Central memory CD8-positive, alpha-beta T cell (primary cell): ENCODE data around the gene EML6.

Source experiments
- ATAC-seq: fragments of 150-1000 bp; cut with Tn5 transposase; replicated peaks from 2 replicates; pipeline ENCODE4 v1.10.0; 2022; ENCODE audit warnings: mild to moderate bottlenecking, moderate FRiP score, moderate number of reproducible peaks; ENCODE audit not compliant: poor library complexity, severe bottlenecking; ENCODE audit errors: extremely low read depth
- DNase-seq, 2 donors: peaks; one replicate each; pipeline ENCODE4 v3.0.0; 2021; ENCODE audit warnings: low spot score in 2 of 2
- H3K27ac Mint-ChIP-seq: one replicate; pipeline ENCODE4 v1.8.0; 2022; ENCODE audit warnings: low read depth, mild to moderate bottlenecking, moderate library complexity, mixed read lengths
- H3K27me3 Mint-ChIP-seq: one replicate; pipeline ENCODE4 v1.8.0; 2022; ENCODE audit warnings: mixed read lengths
- H3K36me3 Mint-ChIP-seq: one replicate; pipeline ENCODE4 v1.8.0; 2022; ENCODE audit warnings: mild to moderate bottlenecking, moderate library complexity, mixed read lengths; ENCODE audit not compliant: insufficient read depth
- H3K4me1 Mint-ChIP-seq: one replicate; pipeline ENCODE4 v1.8.0; 2022; ENCODE audit warnings: mixed read lengths
- H3K4me3 Mint-ChIP-seq: one replicate; pipeline ENCODE4 v1.8.0; 2022; ENCODE audit warnings: mild to moderate bottlenecking, moderate library complexity, mixed read lengths
- H3K9me3 Mint-ChIP-seq: one replicate; pipeline ENCODE4 v1.8.0; 2022; ENCODE audit warnings: mixed read lengths

EML6 gene

GRCh38 chr2:54855434-54855833 lies 132.0 kb downstream of the EML6 start:
- Mint-ChIP-seq H3K9me3 (no peaks in the 10 kb centered on the region), H3K27ac (no peak overlapping the region), H3K4me3 (no peak overlapping the region), H3K27me3 (peaks cover 9% of the 10 kb centered on the region), H3K36me3 (no peaks in the 10 kb centered on the region), H3K4me1 (no peaks in the 10 kb centered on the region)
- no peak for DNase-seq
- ATAC-seq, result no peak

- no peak overlapping the region for H3K4me3 Mint-ChIP-seq
- ATAC-seq (no peak), DNase-seq (no peak)
- H3K36me3 Mint-ChIP-seq, result no peaks in the 10 kb centered on the region
- H3K27ac Mint-ChIP-seq, result no peak overlapping the region
- H3K4me1 Mint-ChIP-seq, result no peaks in the 10 kb centered on the region
- no peaks in the 10 kb centered on the region for H3K9me3 Mint-ChIP-seq
- peaks cover 9% of the 10 kb centered on the region for H3K27me3 Mint-ChIP-seq
These were observed 134.7 kb downstream of the EML6 start for GRCh38 chr2:54858021-54858681.

GRCh38 chr2:54859416-54859815 lies 136.0 kb downstream of the EML6 start:
- DNase-seq, result no peak
- Mint-ChIP-seq H3K4me3 (no peak overlapping the region), H3K36me3 (no peaks in the 10 kb centered on the region), H3K27ac (no peak overlapping the region), H3K9me3 (no peaks in the 10 kb centered on the region), H3K27me3 (peaks cover 9% of the 10 kb centered on the region), H3K4me1 (no peaks in the 10 kb centered on the region)
- no peak for ATAC-seq

GRCh38 chr2:54859997-54860701 lies 136.7 kb downstream of the EML6 start:
- ATAC-seq (no peak), DNase-seq (no peak)
- Mint-ChIP-seq H3K9me3 (no peaks in the 10 kb centered on the region), H3K4me3 (no peak overlapping the region), H3K4me1 (no peaks in the 10 kb centered on the region), H3K27me3 (peaks cover 3% of the 10 kb centered on the region), H3K36me3 (no peaks in the 10 kb centered on the region), H3K27ac (no peak overlapping the region)

GRCh38 chr2:54862229-54862628 lies 138.8 kb downstream of the EML6 start:
- peaks cover 6% of the 10 kb centered on the region for H3K4me1 Mint-ChIP-seq
- ATAC-seq (no peak), DNase-seq (no peak)
- no peak overlapping the region for H3K27ac Mint-ChIP-seq
- H3K9me3 Mint-ChIP-seq, result no peaks in the 10 kb centered on the region
- H3K4me3 Mint-ChIP-seq, result no peak overlapping the region
- no peaks in the 10 kb centered on the region for H3K27me3 Mint-ChIP-seq
- no peaks in the 10 kb centered on the region for H3K36me3 Mint-ChIP-seq

GRCh38 chr2:54862742-54863141 lies 139.3 kb downstream of the EML6 start:
- Mint-ChIP-seq H3K27ac (no peak overlapping the region), H3K36me3 (no peaks in the 10 kb centered on the region), H3K9me3 (no peaks in the 10 kb centered on the region), H3K27me3 (no peaks in the 10 kb centered on the region), H3K4me3 (no peak overlapping the region), H3K4me1 (peaks cover 6% of the 10 kb centered on the region)
- no peak for ATAC-seq
- no peak for DNase-seq

GRCh38 chr2:54863660-54864059 lies 140.2 kb downstream of the EML6 start:
- H3K36me3 Mint-ChIP-seq, result no peaks in the 10 kb centered on the region
- H3K9me3 Mint-ChIP-seq, result no peaks in the 10 kb centered on the region
- no peak overlapping the region for H3K27ac Mint-ChIP-seq
- H3K4me3 Mint-ChIP-seq, result no peak overlapping the region
- DNase-seq (no peak), ATAC-seq (no peak)
- peaks cover 6% of the 10 kb centered on the region for H3K4me1 Mint-ChIP-seq
- no peaks in the 10 kb centered on the region for H3K27me3 Mint-ChIP-seq

GRCh38 chr2:54864096-54864495 lies 140.6 kb downstream of the EML6 start:
- ATAC-seq, result no peak
- no peak overlapping the region for H3K27ac Mint-ChIP-seq

GRCh38 chr2:54864727-54865126 lies 141.3 kb downstream of the EML6 start:
- Mint-ChIP-seq H3K27ac (no peak overlapping the region), H3K9me3 (no peaks in the 10 kb centered on the region), H3K4me3 (no peak overlapping the region), H3K36me3 (no peaks in the 10 kb centered on the region), H3K4me1 (peaks cover 6% of the 10 kb centered on the region), H3K27me3 (no peaks in the 10 kb centered on the region)
- DNase-seq, result no peak
- ATAC-seq, result no peak

More at GRCh38 chr2:54864096-54864495, 140.6 kb downstream of the EML6 start:
- DNase-seq, result no peak
- Mint-ChIP-seq H3K27me3 (no peaks in the 10 kb centered on the region), H3K4me1 (peaks cover 6% of the 10 kb centered on the region), H3K9me3 (no peaks in the 10 kb centered on the region), H3K36me3 (no peaks in the 10 kb centered on the region), H3K4me3 (no peak overlapping the region)

- DNase-seq (no peak), ATAC-seq (no peak)
- peaks cover 6% of the 10 kb centered on the region for H3K4me1 Mint-ChIP-seq
These were observed 142.7 kb downstream of the EML6 start for GRCh38 chr2:54866179-54866578.

GRCh38 chr2:54866868-54867267 lies 143.4 kb downstream of the EML6 start:
- no peak overlapping the region for H3K27ac Mint-ChIP-seq
- no peak overlapping the region for H3K4me3 Mint-ChIP-seq
- H3K9me3 Mint-ChIP-seq, result no peaks in the 10 kb centered on the region
- H3K27me3 Mint-ChIP-seq, result no peaks in the 10 kb centered on the region
- peaks cover 6% of the 10 kb centered on the region for H3K4me1 Mint-ChIP-seq
- ATAC-seq (no peak), DNase-seq (no peak)
- no peaks in the 10 kb centered on the region for H3K36me3 Mint-ChIP-seq

More at GRCh38 chr2:54866179-54866578, 142.7 kb downstream of the EML6 start:
- Mint-ChIP-seq H3K9me3 (no peaks in the 10 kb centered on the region), H3K4me3 (no peak overlapping the region), H3K27ac (no peak overlapping the region), H3K27me3 (no peaks in the 10 kb centered on the region), H3K36me3 (no peaks in the 10 kb centered on the region)

GRCh38 chr2:54867457-54867856 lies 144.0 kb downstream of the EML6 start:
- Mint-ChIP-seq H3K4me3 (no peak overlapping the region), H3K27ac (no peak overlapping the region), H3K9me3 (no peaks in the 10 kb centered on the region), H3K36me3 (no peaks in the 10 kb centered on the region), H3K4me1 (peaks cover 6% of the 10 kb centered on the region), H3K27me3 (no peaks in the 10 kb centered on the region)
- ATAC-seq (no peak), DNase-seq (no peak)

- no peak overlapping the region for H3K27ac Mint-ChIP-seq
- no peaks in the 10 kb centered on the region for H3K9me3 Mint-ChIP-seq
These were observed 148.1 kb downstream of the EML6 start for GRCh38 chr2:54871457-54872107.

More at GRCh38 chr2:54871457-54872107, 148.1 kb downstream of the EML6 start:
- DNase-seq (no peak), ATAC-seq (no peak)
- H3K4me1 Mint-ChIP-seq, result peaks cover 6% of the 10 kb centered on the region
- no peaks in the 10 kb centered on the region for H3K27me3 Mint-ChIP-seq
- H3K4me3 Mint-ChIP-seq, result no peak overlapping the region
- no peaks in the 10 kb centered on the region for H3K36me3 Mint-ChIP-seq
